8988T (cell line): Measurements from ENCODE around the gene HOXB9.

Source experiments
- DNase-seq: peaks from one replicate; pipeline ENCODE4 v3.0.0; 2011

The HOXB9 gene

GRCh38 chr17:48626245-48627117 lies at the start of gene HOXB9:
TSS of gene HOXB9 (minus strand) at chr17:48626358. CDS start at chr17:48626269, 89 bp downstream.
- DNase-seq, result no peak

DNA sequence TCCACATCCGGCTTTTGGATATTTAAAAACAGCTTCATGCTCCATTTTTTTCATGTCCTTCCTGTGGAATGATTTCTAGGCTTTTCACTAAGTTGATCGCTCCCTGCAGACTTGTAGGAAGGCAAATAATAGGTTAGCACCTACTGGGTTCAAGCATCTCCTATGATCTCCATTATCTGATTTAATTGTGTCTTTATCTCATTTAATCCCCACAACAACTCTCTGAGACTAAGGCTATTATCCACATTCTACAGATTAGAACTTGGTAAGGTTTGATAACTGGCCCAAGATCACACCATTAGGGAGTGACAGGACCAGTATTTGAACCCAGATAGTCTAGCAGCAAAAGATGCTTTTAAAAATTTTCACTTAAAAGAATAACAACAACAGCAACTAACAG lies 46.2 kb upstream of the HOXB9 start:
- DNase-seq, result no peak

DNA sequence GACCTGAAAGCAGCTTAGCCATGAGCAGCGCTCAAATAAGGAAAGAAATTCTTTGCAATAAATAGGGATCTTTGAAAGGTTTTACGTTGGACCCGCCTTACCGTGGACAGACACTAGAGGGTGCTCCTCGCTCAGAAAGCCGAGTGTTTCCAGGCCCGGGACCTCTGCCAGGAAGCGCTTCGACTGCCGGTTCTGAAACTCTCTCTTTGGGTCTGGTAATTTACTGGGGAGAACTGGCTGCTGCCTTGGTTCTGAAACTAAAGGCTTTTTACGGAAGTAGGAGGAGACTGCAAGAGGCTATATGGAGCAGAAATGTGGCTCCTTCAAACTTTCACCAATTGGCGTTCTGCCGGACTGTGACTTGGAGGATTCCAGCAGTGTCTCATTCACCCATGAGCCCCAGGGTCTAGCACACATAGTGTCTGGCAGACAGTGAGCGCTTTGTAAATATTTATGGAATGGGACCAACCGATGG lies 45.6 kb upstream of the HOXB9 start:
- no peak for DNase-seq

- DNase-seq, result no peak
Measured at GRCh38 chr17:48663134-48663924, 37.2 kb upstream of the HOXB9 start.

GRCh38 chr17:48655913-48656312 lies 29.8 kb upstream of the HOXB9 start:
- no peak for DNase-seq

DNA sequence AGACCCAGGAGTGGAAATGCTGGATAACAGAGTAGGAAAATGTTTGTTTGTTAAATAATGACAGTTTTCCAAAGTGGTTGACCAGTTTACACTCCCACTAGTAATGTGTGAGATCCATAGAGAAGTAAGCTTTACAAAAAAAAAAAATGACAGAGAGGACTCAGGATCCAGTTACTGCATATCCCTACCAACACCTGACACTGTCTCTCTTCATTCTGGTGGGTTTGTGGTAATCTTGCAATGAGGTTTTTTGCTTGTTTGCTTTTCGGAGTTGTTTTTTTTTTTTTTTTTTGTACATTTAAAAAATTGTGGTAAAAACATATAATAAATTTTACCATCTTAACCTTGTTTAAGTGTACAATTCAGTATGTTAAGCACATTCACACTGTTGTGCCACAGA lies 23.6 kb upstream of the HOXB9 start:
- DNase-seq, result no peak

DNA sequence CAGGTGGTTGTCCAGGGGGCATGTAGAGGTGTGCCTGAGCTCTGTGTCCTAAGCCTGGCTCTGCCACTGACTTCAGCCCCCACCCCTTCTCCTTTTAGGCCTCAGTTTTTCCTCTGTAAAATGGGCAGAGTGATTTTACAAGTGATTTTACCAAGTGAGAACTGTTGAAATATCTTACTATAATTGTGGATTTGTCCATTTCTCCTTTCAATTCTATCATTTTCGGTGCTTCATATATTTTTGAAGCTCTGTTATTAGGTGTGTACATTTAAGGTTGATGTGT lies 21.7 kb upstream of the HOXB9 start:
- DNase-seq, result no peak

GRCh38 chr17:48647103-48647962 lies 21.2 kb upstream of the HOXB9 start:
- DNase-seq, result no peak

GRCh38 chr17:48646183-48647102 lies 20.3 kb upstream of the HOXB9 start:
- DNase-seq, result peak; percentile 73

DNA sequence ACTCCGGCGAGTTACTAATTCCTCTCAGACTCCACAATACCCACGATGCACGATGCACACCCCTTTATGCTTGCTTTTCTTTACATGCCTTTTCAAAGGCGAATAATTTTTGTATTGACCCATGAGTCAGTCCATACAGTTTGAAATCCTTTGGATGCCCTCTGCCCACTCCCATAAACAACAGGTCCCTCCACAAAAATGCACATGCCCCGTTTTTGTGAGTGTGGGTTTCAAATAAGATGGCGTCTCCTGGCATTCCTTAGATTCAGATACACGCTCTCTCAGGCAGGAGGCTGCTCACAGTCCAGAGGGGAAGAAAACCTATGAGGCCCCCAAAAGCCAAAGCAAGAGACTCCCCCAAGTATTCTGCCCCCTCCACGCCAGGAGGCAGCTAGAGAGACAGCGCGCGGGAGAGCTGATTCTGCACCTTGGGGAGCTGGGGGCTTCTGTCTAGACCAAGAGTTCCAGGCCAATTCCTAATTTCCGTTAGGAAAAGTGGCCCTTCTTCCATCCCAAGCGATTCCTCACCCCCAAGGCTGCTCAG lies 19.6 kb upstream of the HOXB9 start:
- DNase-seq, result peak; percentile 32

DNA sequence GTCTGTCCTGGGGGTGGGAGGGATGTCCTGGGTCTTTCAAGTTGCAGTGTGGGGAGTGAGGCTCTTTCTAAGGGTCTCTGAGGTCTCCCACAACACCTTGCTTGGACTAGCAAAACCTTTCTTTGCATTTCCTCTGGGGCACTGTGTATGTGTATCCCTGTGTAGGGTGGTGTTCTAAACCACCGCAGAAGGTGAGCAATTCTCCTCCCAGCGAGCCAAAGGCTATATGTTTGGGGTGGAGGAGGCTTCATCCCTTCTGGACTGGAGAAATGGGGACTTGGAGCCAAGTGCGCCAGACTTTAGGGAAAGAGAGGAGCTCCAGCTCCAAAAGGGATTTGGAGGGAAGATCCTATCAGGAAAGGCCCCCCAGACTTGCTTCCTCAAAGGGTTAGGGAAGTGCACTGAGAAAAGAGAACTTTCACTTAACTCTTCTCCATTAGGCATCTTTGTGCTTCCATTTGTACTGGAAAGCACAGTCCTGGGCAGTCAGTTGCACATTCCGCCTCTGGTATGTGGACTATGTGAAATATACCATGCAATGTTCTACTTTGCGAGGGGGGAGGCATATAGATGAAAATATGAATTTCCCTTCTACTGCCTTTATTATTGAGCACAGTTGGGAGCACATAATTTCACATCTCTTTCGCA lies 18.9 kb upstream of the HOXB9 start:
- DNase-seq, result peak; percentile 10

GRCh38 chr17:48644159-48644558 lies 18.0 kb upstream of the HOXB9 start:
- DNase-seq, result no peak

- DNase-seq, result no peak
Measured at GRCh38 chr17:48643697-48644012, 17.5 kb upstream of the HOXB9 start.

- no peak for DNase-seq
Measured at GRCh38 chr17:48642843-48643696, 16.9 kb upstream of the HOXB9 start.

DNA sequence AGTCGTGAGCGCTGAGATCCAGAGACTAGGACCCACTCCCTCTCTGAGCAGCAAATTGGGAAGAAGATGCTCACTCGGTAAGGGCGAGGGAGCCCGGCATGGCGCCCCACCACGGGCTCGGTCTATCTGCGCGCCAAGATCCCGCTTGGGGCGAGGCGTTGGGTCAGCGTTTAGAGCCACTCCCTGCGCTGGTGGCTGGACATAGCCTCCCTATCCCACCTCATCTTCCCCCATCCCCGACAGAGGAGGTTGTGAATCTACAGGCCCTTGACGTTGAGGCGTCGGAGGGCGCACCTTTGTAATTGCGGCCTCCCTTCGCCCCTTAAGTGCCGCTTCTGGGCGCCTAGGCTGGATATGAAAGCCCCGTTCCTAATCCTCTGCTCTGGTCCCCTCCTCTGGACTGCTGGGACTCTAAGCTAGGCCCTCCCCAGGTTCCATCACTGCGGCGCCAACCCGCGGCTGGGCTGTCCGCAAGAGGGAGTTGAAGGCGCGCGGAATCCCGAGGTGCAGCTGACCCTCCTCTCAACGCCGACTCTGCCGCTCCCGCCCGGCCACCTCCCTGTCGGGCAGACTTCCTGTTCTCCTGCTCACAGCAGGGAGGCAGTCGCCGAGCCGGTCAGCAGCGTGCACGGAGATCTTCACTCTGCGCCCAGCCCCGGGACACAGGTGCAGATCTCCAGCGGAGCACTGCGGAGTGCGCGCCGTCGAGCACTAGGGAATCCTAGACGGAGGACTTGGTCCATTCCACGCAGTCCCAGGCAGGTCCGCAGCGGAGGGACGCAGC lies 16.1 kb upstream of the HOXB9 start:
- no peak for DNase-seq

- DNase-seq, result no peak
Measured at GRCh38 chr17:48641541-48642058, 15.4 kb upstream of the HOXB9 start.

DNA sequence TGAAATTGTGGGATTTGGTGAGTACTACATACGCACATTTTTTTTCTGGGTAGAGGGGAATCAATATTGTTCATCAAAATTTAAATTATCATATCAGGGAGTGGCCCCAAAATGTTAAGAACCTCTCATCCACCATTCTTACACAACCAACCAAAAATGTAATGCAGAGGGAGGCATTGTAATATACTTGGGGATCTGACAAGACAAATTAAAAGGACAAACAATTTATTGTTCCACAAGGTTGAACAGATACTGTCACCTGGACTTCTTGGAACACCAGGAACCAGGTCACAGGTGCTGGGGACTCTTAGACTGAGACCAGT lies 14.7 kb upstream of the HOXB9 start:
- no peak for DNase-seq

DNA sequence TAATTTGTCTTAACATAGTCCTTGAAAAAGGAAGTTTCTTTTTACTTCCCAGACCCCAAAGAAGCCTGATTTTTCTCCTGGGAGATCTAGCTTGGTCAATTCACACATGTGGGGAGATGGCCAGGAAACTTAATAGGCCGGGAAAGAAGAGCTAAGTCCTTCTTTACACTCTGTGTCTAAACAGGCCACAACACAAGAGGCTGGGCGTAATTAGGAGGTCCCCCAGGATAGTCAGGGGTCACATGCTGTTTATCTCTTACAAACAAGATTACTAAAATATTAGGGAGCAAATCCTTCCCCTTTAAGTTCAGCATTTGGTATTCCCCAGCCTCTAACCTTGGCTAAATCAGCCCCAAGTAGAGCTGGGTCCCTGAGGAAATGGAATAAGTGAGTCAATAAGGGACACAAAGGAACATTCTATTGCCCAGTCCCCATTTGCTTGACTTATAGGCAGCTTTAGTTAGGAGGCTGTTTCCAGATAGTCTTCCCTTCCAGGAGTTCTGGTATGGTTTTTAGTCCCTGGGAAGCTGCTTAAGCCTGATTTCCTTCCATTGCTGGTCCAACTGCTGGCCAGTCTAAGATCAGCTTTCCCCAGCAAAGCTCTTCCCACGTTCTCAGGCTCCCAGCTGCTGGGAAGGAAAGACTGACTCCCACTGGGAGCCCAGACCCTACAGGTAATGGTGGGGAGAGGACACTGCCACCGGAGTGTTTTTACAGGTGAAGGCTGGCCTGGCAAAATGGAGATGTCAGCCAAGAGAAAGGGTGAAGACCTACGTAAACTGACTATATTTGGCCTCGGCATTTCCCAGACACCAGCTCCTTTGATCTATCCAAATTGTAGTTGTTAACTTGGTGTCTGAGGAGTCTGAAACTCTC lies 14.1 kb upstream of the HOXB9 start:
- DNase-seq, result no peak
